GM19372 (cell line): ENCODE results near the gene CCP110.
A peak's percentile ranks its signal among the peaks of the same experiment; 100 is the strongest.
"Not testable (repeated sequence)": the region's sequence is repeated elsewhere in the genome, so short reads cannot be mapped to it uniquely, and the experiment has no call there.

ENCODE experiments used
- ATAC-seq: cut with Tn5 transposase; IDR thresholded peaks from one replicate; pipeline ENCODE4 v1.9.1; 2021; ENCODE audit warnings: mild to moderate bottlenecking, low read depth, moderate library complexity; ENCODE audit not compliant: unreplicated experiment

Gene CCP110

DNA sequence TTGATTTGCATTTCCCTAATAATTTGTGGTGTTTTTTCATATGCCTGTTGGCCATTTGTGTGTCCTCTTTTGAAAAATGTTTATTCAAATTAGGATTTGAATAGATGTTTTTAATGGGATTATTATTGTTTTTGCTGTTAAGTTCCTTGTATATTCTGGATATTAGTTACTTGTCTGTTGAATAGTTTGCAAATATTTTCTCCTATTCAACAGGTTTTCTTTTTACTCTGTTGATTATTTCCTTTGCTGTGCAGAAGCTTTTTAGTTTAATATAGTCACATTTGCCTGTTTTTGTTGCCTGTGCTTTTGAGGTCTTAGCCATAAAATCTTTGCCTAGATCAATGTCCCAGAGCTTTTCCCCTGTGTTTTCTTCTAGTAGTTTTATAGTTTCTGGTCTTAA lies 11.4 kb upstream of the CCP110 start:
- no peak for ATAC-seq

DNA sequence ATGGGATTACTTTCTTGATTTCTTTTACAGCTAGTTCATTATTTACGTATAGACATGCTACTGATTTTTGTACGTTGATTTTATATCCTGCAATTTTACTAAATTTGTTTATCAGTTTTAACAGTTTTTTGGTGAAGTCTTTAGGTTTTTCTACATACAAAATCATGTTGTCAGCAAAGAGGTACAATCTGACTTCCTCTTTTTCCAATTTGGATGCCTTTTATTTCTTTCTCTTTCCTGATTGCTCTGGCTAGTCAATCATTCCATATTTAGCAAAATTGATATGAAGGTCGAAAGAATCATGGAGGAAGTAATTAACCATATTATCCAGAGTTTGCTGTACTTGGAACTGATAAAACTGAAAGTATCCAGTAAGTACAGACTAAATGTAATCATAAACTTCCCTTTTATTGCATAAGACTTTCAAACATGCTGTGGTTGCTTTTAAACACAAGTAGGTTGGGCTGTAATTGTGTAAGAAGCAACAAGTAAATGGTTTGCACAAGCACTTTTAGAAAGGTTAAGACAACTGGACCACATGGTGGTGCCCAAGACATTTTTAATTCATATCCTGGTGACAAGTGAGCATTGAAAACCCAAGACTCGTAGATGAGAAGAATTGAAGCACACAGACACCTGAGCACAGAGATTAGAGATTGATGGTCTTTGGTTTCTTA lies 10.2 kb upstream of the CCP110 start:
- ATAC-seq = no peak

DNA sequence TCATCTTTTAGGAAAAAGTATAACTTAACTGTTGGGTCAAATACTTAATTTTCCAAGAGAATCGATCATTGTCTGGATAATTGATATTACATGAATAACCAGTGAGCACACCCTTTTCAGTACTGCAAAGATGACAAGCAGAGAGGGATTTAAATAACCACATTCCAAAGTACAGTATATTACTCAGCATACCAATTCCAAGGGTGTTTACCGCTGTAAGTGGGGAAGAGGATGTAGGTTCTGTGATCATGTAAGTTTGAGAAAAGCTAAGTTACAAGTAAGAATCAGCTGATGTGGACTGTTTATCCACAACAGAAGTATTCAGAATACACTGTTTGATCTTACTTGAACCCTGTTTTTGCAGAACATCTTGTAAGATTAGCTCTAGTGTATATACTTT lies 8.0 kb upstream of the CCP110 start:
- ATAC-seq = no peak

DNA sequence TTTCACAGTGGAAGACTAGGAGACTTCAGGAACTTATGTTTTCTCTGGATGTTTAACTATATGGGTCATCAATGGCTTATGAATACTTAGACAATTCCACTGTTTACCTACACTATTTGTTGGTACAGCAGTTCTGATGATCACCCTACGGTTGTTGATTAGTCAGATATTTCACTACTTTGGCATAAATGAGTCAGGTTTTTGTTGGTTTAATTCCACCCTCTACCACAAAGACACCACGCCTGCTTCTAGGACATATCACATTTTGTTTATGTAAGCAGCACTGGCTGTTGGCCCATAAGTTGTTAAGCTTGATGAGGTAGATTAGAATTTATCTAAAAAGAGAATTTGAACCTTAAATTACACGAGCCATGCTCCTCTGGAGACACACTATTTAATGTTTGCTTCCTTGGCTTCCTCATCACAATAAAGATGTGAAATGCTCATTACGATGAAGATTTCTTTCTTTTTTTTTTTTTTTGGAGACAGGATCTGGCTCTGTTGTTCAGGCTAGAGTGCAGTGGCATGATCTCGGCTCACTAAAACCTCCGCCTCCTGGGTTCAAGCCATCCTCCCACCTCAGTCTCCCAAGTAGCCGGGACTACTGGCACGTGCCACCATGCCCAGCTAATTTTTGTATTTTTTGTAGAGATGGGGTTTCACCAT lies 6.2 kb upstream of the CCP110 start:
- no peak for ATAC-seq

DNA sequence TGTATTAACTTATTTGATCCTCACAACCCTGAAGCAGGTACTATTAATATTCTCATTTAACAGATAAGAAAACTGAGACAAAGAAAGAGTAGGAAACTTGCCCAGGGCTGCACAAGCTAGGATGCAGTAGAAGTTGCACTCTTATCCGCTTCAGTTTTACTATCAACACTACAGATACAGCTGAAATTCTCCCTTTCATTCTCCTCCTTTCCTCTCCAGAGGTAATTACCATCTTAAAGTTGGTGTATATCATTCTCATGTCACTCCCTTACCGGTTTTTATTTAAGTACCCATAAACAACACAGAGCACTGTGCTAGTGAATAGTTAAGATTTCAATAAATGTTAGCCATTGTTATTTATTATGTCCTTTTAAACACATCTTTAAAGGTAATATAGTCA lies 5.4 kb upstream of the CCP110 start:
- no peak for ATAC-seq

DNA sequence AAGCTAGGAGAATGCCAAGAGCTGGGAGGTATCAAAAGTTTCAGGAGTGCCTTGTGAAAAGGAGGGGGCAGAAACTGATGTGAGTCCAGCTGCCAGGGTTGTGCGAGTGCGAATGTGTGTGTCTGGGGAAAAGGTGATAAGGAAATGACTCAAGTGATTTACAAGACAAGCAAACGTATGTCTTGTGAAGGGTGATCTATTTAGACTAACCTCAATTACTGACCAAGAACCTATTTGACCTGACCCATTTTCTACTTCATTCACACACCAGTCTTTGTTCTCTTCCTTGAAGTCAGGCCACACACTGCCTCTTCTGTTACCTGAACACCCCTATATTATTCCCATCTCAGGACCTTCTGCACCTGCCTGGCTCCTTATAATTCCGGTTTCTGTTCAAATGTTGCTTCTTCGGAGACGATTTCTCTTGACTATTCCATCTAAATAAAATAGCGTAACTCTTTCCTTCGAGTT lies 2.8 kb upstream of the CCP110 start:
- no peak for ATAC-seq

DNA sequence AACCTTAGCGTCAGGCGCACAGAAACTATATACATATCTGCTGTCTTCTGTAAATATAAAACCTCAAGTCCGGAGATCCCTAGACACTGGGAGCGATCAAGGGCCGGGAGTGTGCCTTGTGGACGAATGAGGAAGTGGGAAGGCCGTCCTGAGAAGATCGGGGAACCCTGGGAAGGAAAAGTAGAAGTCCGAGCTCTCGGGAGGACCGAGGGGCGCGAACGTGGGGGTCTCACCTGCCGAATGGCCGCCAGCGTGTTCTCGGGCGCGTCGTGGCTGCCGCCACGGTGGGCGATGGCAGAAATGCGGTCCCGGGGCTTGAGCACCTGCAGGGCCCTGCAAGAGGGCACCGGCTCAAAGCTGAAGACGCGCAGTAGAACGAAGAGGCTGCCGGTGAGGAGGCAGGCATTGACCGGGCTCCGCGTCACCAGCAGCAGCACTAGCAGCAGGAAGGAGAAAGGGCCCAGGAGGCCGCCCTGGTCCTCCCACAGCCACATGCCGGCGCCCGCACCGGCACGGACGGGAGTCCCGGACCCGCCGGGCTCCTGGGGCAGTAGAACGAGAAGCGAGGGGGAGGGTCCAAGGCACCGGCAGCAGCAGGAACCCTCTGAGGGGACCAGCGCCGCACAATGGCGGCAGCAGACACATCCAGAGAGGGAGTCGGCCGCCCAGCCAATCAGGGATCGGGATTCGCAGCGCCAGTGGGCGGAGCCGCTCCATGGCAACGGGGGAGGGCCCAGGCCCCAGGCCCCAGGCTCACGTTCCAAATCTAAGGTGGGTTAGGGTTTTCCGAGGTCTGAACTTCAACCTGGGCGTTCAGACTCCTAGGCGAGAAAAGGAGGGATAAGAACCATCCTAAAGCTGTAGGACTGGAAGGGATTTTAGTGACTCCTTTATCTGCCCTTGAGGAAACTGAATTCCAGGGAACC lies 2.0 kb upstream of the CCP110 start, which contains the start of gene GDE1:
Gene GDE1, minus strand, starts transcription at position 628 of the 926 bp plus-strand sequence. Its CDS starts 134 bp downstream, at position 494.
- ATAC-seq = peak; percentile 65

DNA sequence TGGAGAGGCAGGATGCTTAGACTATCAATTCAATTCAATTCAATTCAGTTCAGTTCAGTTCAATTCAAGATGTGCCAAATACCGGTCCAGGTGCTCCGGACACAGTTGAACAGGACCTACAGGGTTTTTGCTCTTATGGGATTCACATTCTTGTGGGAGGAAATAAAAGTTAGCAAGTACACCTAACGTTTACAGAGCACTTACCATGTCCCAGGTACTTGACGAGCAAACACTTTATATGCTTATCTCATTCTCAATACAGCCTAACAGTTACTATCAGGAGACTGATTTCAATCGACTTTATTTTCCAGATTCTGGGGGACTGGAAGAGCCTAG lies 1.4 kb upstream of the CCP110 start:
- no peak for ATAC-seq

DNA sequence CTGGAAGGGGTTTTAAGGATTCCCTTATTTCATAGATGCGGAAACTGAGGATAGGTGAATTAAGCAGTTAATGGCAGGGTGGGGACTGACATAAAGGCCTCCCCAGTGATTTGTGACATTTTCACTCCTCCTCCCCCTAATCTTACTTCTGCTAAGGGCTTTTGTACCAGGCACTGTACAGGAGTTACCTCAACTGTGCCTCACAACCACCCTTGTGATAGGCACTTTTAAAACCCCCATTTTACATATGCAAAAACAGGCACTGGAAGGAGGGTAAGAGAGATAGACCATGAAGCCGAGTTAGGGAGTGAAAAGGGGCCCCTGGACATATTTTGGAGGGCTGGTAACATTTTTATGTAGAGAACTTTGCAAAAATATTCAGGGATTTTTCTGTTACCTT lies 982 bp upstream of the CCP110 start:
- no peak for ATAC-seq

DNA sequence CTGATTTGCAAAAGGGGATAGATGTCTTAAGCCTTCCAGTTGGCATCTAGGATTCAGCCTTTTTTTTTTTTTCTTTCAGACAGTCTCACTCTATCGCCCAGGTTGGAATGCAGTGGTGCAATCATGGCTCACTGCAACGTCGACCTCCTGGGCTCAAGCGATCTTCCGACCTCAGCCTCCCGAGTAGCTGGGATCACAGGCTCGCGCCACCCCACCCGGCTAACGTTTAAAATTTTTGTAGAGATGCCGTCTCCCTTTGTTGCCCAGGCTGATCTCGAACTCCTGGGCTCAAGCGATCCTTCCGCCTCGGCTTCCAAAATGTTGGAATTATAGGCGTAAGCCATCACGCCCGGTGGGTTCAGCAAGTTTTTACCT lies 571 bp upstream of the CCP110 start:
- ATAC-seq = no peak

DNA sequence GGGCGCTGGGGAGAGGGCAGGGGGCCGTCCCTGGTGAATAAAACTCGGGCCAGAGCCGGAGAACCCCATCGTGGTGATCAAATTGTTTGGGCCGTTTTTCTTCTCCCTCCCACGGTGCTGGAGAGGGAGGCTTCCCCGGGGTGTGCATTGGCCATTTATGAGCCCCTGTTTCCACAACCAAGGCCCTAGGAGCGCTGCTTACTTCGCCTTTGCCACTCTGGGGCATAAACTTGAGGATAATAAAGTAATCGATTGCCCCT lies 544 bp downstream of the CCP110 start:
- ATAC-seq = no peak

DNA sequence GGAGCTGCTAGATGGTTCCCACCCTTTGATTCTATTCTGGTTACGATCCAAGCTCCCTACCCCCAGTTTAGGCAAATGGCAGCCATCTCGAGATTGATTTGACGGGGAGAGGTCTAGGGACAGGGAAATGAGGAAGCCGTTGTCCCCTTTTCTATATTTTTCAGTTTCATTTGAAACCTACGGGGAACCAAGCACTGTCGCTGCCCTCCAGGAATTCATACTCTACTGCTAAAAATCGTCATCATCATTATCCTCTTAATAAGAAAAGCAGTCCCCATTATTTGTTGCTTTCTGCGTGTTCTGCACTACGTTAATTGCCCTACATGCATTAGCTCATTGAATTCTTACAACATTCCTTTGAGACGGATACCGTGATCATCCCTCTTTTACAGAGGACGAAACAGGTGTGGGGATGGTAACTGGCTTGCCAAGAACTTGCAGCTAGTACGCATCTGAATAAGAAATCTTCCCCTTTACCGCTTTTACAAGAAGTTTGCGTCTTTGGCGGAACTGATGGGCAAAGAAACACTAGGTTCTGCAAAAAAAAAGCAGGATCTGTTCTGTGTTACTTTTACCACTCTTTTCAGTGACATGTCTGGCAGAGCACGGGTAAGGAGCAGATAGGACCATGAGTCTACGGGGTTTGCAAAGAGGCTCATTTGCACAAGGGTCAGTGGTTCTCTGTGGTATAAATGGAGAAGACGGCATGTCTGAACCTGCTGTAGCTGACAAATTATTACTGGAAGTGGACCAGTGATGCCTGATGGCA lies 1.1 kb downstream of the CCP110 start:
- ATAC-seq = no peak

DNA sequence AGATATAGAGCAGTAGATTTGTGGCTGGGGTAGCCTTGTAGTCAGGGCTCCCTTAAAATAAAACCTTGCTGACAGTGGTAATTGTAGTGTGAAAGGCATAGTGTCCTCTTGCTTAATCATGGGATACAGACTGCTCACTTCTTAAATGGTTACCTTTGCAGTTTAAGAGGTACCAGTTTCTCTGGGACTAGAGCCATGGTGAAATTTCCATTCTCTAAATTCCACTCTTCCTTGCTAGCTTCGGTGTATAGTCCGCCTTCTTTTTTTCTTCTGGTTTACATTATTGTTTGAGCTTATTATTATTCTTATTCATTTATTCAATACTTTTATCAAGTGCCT lies 1.6 kb downstream of the CCP110 start:
- ATAC-seq = no peak

DNA sequence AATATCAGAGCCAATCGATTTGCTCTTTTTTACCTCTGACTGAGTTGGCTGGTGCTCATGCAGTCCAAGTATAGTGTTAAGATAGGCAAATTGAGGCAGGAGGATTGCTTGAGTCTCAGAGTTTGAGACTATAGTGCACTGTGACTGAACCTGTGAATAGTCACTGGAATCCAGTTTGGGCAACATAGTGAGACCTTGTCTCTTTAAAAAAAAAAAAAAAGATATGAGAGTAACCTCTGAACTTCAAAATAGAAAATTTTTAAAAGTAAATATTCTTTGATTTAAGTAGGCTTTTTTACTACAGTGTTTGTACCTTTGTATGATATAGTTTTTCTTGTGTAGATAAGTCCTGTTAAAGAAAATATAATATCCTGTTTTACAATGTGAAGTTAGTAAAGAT lies 3.4 kb downstream of the CCP110 start:
- ATAC-seq = no peak

DNA sequence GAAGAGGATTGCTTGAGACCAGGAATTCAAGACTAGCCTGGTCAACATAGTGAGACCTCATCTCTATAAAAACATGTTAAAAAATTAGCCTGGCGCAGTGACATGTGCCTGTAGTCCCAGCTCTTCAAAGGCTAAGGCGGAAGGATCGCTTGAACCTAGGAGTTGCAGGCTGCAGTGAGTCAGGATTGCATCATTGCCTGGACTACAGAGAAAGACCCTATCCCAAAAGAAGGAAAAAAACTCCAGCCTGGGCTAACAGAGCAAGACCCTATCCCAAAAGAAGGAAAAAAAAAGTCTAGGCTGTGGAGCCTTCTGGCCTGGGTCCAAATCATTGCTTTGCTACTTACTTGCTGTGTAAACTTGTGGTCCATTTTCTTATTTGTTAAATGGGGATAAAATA lies 4.9 kb downstream of the CCP110 start:
- no peak for ATAC-seq

DNA sequence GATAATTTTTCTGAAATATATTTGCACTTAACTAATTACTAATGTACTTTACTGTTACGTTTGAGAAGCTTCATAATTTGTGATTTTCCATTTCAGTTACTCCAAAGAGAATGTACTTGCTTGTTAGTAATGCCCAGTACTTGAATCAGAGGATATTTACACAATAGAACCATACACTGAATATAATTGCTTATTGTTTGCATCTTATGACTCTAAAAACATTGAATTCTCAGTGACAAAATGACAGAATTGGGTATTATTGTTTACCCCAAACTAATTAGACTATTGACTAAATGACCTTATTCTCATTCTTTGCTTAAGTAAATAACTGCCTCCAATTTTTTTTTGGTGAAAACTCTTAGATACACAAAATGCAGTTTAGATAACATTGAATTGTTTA lies 8.9 kb downstream of the CCP110 start:
- no peak for ATAC-seq

DNA sequence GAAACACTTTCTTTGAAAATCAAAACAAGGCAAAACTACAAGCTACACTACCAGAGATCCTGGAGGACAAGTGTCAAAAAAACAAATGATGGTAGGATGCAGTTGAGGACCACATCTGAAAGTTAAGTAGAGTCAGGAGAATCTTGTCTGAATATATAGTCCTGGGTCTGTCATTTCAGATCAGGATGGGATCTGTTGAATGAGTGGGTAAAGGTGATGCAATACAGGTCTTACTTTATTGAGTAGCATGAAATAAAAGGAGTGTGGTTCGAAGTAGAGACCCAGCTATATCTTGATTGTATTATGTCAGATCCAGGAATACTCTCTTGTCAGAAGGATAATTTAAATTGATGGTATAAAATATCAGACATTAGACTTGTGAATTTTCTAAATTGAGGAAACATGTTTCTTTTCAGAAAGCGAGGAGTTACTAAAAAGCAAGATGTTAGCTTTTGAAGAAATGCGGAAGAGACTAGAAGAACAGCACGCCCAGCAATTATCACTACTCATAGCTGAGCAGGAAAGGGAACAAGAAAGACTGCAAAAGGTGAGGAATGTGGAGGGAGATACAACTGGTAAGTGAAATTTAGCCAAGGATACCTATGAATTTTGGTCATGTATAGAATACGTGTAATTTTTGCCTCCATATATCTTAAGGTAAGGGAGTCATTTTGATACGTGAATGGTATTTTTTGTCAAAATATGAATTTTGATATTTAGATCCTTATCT lies 16.7 kb downstream of the CCP110 start:
- no peak for ATAC-seq

DNA sequence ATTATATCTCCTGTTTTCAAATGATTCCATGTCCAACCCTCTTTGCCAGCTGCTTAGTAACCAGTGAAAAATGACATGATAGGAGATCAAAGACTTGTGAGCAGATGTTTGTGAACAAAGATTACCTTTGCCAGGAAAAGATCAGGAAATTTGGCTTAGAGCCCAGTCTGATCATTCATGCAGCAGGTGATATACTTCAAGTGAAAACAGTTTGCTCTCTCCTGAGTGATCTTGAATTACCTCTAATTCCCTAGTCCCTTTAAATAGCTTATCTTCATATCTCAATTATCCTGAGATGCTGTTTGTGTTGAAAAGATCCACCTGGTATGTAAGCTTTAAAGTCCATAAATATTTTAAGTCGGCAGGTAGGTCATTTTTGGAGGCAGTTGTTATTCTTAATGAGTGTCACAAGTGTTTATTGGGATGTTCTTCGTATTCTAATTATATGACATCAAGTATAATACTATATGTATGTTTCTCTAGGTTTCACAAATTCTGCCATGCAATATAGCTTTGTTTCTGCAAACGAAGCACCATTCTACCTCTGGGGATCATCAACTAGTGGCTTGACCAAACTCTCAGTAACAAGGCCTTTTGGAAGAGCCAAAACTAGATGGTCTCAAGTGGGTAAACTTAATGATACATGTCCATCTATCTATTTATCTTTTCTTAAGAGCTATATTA lies 18.5 kb downstream of the CCP110 start:
- no peak for ATAC-seq

DNA sequence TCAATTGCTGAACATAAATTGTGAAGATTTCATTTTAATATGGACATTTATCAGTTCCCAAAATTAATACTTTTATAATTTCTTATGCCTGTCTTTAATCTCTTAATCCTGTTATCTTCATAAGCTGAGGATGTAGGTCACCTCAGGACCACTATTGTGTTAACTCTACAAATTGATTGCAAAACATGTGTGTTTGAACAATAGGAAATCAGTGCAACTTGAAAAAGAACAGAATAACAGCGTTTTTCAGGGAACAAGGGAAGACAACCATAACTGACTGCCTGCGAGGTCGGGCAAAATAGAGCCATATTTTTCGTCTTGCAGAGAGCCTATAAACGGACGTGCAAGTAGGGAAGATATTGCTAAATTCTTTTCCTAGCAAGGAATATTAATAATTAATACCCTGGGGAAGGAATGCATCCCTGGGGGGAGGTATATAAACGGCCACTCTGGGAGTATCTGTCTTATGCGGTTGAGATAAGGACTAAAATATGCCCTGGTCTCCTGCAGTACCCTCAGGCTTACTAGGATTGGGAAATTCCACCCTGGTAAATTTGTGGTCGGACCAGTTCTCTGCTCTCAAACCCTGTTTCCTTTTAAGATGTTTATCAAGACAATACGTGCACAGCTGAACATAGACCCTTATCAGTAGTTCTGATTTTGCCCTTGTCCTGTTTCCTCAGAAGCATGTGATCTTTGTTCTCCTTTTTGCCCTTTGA lies 19.7 kb downstream of the CCP110 start:
- not testable (repeated sequence) for ATAC-seq
